Hematopoietic multipotent progenitor cell (in vitro differentiated cells): Measurements from ENCODE around the gene FOXI1. TPM values are rescaled to one million over a fixed set of nuclear protein-coding genes. Genes with fewer than 3 reads are reported as not detected.
A peak's percentile ranks its signal among the peaks of the same experiment; 100 is the strongest.

Source experiments
- DNase-seq, 3 donors: peaks; one replicate each; pipeline ENCODE4 v3.0.0-alpha.2; 2011 to 2015; ENCODE audit warnings: low read depth in 2 of 3, low spot score in 2 of 3
- total RNA-seq: library from RNA; depleted of rRNA; stranded (reverse); fragments of >200 nt; gene quantifications from one replicate; pipeline ENCODE4 v1.2.3, GENCODE V29; 2012

The FOXI1 gene
- total RNA-seq, 1 donor, result not detected

DNA sequence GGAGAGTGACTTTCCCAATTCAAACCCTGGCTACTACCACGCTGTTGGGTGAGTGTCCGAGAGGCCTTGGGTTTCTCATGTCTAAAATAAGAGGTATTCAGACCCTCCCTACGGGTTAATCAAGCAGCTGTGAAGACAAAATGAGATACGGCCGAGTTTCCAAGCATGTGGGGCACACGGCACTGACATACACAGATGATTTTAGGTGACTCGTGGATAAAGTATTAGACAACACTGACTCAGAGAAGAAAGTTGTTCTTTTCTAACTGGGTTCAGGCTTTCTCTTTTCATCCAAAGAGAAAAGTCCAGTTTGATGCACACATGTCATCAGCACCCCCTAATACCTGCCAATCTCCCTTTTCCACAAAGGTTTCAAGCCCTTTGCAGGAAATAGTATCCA lies 15.6 kb downstream of the FOXI1 start:
- no peak for DNase-seq

DNA sequence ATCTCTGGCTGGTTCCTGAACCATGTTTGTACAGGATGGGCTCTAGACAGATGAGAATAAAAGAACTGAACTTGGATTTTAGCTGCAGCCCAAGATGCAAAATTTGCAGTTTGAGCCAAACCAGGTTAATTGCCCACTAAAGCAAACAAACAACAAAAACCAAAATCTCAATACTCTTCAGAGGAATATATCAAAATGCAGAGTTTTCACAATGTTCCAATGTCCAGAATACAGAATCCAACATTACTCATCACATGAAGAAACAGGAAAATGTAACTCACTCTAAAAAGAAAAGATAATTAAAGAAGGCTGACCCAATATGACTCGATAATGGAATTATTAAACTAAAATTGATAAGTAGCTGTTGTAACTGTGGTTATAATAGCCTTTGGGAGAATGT lies 20.4 kb downstream of the FOXI1 start:
- no peak for DNase-seq

DNA sequence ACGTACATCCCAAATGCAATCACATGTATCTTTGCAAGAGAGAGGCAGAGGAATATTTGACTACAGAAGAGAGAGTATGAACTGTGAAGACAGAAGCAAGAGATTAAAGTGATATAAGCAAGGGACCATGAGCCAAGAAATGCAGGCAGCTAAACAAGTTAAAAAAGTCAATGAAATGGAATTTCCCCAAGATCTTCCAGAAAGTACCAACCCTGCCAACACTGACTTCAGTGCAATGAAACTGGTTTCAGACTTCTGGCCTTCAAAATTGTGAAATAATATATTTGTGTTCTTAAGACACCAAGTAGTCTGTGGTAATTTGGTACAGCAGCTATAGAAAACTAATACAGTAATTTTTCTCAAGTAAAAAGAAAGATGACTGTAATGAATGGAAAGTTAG lies 20.9 kb downstream of the FOXI1 start:
- no peak for DNase-seq

DNA sequence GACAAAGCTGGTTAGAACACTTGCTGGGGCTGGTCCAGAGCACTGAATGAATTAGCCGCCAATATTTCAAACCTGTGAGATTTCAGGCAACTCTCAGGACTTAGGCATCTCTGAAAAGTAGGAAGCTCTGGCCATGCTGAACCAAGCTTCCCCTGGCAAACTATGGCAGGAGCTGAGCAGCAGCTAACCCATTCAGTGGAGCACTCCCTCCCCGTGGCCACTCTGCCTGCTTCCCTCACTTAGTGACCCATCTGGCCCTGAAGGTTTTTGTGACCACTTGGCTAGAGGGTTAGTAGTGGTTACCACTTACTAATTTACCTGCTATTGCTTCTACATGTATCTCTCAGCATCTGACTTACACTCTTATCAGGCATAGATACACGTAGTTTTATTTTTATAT lies 25.5 kb downstream of the FOXI1 start:
- DNase-seq, result no peak

DNA sequence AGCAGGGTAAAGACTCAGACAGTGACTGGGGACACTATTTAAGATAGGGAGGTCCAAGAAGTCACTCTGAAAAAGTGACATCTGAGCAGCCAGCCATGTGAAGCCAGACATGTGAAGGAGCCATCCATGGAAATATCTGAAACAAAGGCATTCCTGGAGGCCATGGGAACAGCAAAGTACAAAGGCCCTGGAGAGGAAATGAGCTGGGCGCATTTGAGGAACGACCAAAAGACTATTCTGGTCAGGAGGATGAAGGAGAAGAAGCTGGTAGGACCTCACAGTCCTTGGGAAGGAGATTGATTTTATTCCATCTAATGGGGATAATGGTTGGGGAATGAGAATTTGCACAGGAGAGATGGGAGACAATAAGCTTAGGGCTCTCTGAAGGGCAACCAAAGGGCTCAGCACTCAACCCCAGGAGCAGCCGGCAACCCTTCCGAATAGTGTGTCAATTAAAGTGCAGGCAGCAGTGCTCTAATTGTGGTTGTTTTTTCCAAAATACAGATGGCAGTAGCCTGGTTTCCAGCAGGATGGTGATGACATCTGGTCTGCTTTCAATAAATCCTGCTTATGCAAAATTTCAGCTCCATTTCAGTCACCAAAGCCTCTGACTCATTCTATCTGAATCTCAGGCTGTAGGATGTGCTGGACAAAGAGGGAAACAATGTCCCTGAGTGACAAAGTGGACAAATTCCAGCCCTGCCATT lies 26.7 kb downstream of the FOXI1 start:
- no peak for DNase-seq

DNA sequence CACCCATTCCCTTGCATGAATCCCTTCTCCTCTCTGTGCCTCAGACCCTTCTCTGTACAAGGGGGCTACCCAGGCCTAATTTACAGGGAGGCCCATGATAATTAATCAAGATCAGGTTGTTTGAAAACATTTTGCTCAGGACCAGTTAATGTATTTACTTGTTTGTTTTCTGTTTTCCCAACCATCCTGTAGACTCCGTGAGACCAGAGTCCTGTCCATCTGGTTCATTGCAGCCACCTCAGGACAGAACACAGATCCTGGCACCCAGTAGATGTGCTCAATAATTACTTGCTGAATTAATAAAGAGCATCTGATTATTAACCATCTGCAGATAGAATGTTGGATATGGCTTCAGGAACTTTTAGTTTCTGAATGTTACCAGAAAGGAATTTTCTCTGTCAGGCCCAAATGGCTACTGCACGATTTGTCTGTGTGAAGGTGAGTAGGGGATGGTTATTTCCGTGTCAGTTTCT lies 27.3 kb downstream of the FOXI1 start:
- DNase-seq, result no peak

DNA sequence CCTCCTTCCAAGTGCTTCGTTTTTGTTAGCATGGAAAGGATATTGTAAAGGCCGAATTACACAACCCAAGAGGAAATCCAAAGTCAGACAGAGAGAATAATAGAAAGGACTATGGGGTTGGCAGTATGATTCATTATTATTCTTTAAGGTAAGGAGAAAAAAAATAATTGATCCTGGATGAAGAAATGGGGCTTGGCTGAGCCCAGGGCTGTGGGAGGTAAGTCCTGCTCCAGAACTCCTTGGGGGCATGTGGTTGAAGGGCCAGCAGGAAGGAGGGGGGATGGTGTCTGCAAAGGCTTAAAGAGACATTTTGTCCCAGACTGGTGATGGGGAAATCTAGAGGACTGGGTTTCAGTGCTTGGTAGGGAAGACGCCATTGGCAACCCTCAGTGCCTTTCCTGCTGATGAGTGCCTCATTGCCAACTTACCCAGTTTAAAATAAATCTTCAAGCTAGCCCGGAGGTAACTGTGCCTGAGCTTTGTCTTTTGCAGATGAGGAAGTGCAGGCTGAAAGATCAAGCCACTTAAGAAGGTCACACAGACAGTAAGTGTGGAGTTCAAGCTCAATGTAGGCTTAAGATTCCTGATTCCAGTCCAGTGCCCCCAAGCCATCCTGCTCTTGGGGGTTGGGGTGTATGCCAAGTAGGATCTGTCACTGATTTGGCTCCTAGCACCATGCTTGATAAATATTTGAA lies 30.2 kb downstream of the FOXI1 start:
- no peak for DNase-seq

DNA sequence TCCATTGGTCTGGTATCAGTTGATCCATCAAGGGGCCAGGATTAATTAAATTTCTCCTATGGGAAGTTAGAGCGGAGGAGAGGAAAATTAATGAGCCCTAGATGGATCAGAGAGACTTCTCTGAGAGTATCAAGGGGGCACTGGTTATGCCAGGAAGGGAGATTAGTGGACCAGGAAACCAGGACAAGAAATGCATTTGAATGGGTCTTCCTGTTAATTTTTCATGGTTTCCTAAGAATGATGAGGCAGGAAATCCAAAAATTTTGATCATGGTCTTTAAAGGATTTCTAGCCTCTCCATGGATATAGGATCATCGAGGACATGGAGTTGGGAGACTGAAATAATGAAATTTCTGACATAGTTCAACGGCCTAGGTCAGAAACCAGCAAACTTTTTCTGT lies 30.8 kb downstream of the FOXI1 start:
- DNase-seq, result no peak

DNA sequence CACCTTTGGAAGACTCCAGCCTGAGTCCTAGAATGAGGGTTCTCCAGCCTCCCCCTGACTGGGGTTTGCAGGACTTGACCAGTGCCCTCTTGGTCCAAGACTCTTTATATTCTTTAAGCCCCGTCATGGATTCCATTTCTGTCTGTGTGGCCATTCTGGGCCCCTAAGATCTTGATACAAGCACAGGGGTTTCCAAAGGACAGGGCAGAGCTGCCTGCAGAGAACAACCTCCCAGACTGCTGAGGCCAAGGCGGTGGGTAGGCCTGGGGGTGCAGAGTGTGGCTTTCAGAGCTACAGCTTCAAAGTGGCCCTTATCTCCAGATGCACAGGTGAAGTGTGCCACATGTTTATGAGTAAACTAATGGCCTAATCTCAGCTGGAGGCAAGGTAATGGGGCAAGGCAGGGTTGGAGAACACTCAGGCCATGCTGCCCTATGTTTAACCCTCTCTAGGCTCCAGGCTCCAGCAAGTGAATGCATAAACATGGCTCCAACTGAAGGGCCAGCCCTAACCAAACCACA lies 32.1 kb downstream of the FOXI1 start:
- DNase-seq, result no peak

DNA sequence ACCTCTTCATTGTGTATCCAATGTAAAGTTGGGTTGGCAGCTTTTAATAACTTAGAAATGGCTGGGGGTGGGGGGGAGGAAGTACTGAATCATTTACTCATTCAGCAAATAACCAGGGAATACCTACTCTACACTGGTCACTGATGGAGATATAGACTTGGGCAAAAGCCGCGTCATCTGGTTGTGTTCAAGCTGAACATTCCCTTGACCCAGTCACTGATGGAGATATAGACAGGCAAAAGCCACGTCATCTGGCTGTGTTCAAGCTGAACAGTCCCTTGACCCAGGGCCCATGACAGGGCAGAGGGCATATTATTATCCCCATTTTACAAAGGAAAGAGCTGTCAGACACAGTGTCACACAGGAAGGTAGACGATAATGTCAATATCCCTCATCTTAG lies 32.6 kb downstream of the FOXI1 start:
- no peak for DNase-seq

DNA sequence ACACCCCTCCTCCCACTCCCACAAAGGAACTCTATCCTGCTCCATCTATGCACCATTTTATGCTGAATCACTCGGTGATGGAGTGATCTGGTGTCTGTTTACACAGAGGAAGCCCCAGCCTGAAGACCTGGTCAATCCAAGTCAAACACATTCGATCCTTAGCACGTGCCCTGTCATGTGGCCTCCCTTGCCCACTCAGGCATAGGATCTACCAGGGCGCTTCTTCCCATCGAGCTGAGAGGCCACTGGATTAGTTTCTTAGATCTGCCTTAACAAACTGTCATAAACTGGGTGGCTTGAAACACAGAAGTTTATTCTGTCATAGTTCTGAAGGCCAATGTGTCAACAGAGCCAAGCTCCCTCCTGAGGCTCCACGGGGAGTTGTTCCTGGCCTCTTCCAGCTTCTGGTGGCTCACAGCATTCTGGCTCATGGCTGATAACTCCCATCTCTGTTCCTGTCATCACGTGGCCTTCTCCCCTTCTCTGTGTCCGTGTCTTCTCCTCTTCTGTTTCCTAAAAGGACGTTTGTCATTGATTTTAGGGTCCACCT lies 34.2 kb downstream of the FOXI1 start:
- DNase-seq, result no peak

DNA sequence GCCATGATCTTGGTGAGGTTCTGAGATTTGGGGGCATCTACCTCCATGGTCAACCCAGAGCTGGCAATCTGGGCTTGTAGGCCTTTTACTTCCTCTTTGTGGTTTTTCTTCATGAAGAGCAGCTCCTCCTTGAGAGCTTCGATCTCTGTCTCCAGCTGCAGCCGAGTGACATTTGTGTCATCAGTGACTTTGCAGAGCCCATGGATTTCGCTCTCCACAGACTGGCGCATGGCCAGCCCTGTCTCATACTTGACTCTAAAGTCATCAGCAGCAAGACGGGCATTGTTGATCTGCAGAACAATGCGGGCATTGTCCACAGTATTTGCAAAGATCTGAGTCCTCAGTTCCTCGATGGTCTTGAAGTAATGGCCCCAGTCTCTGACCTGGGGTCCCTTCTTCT lies 35.5 kb downstream of the FOXI1 start:
- DNase-seq, result peak in 2 of 3 donors; percentile 26 to 61

DNA sequence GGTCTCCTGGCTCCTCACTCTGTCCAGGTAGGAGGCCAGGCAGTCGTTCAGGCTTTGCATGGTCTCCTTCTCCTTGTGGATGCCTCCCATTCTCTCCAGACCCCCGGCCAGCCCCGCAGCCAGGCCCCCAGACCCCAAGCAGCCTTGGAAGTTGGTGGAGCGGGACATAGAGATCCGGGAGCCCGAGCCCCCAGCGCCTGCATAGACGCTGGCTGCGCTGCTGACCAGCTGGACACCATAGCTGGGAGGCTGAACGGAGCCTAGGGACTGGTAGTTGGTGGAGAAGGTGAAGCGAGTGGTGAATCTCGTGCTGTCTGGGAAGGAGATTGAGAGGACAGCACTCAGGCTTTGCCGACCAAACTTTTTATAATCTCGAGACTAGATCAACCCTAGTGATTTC lies 35.9 kb downstream of the FOXI1 start:
- no peak for DNase-seq

DNA sequence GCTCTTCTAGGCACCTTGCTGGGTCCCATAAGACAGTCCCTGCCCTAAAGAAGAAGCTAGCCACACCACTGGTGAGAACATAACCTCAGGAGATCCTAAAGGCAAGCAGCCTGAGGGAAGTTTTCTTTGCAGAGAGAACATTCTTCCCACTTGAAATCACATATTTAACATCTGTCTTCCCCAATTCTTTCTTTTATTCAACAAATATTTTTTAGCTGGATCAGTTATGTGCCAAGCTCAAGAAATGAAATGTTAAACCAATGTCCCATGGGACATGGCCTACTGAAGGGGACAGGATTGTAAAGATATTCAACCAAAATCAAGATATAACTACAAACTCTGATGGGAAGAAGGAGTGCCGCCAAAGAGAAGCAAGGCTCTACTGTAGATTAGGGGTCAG lies 36.5 kb downstream of the FOXI1 start:
- no peak for DNase-seq

DNA sequence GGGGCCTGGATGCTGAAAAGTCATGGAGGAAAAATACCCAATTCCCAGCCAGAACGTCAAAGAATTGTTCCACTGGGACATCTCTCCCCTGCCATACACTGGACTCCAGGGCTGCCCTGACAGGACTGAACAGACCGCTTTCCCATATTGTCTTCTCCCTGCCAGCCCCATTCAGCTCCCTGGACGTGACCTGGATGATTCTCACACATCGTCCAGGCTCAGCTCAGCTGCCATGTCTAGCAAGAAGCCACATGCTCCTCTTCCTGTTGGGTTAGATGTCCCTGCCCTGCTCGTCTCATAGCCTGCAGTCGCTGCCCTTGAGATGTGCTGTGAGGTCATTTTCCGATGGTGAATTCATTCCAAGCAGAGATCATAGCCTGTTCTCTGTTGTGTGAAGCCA lies 37.4 kb downstream of the FOXI1 start:
- no peak for DNase-seq

DNA sequence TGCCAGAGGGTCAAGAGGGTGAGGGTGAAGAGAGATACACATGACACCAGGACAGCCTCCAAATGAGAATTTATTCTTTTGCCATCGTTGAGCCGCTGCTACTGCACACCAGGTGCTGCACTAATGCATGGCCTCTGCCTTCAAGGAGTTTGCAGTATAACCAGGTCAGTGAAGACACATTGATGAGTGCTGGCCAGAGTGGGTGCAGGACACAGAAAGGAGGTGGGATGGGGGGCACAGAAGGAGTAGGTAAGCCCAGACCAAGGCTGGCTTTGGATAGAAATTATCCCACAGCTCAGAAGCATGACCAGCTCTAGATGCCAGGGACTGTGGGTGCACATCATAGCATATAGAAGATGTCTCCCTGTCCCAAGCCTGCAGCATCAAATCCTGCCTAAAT lies 38.0 kb downstream of the FOXI1 start:
- DNase-seq, result no peak

DNA sequence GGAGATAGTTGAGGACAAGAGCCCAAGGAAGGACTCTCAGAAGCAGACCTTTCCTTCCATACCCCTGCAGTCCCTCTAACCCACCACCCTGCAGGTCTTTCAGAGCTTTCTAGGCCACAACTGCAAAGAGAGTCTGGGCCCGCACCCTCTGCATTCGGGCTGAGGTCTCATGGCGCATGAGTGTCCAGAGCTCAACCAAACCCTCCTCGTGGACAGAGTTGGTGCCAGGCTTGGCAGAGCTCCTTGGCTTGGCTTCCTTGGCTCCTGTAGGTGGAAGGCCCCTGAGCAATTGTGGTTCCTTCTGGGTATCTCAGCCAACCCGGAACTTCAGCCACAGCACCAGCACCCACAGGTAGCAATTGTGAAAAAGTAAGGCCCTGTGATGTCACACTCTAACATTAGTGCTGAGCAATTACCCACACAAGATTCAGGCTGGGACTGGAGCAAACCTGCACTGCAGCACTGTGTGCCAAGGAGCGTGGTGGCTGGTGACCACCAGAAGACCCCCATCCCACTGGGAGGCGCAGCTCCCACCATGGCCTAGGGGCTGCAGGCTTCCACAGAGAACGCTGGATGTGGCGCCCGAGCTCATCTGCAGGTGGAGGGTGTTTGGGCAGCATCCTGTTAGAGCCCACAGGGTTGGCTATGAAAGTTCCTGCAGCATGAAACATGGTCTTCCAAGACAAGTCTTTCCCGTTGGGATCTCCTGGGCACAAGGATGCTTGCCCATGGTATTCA lies 38.8 kb downstream of the FOXI1 start:
- DNase-seq, result no peak

DNA sequence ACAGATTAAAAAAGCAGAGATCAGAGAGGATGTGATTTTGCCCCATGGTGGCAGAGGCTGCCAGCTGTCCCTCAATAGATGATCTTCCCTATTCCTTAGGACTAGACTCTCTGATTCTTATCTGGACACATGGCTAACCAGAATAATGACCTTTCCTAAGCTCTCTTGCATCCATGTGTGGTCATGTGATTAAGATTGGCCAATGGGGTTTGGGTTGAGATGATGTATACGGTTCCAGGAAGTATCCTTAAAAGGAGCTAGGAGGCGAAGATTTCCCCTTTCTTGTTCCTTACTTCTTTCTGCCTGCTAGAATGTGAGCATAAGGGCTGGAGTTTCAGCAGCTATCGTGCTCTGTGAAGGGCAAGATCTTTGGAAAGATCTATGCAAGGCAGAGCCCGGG lies 39.8 kb downstream of the FOXI1 start:
- DNase-seq, result peak in 1 of 3 donors; percentile 4

DNA sequence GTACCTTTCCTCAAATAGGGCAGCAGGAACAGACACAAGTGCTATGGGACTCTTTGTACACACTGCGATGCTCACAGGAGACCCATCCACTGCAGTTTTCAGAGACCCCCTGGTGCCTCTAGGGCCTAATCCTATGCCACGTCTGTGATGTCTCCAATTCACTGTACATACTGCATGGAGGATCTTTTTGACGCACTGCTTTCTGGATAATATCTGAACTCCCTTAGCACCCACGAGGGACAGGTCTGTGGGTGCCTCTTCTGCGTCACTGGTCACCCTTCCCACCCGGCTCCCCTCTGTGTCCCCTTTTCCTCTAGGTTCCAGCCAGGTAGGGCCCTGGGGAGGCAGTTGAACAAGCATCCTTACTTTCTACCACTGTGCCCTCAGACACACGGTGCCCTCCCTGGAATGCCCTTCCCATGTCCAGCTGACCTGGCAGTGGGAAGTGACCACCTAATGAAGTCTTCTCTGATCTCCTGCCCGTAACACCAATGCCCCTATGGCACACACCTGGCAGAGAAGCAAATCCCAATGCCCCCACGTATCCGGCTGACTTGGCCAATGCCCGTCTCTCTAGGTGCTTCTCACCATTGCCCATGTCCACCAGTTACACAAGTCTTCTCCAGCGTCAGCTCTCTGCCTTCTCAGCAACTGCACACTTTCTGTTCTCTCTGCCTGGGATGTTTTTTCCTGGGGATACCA lies 41.5 kb downstream of the FOXI1 start:
- DNase-seq, result no peak

DNA sequence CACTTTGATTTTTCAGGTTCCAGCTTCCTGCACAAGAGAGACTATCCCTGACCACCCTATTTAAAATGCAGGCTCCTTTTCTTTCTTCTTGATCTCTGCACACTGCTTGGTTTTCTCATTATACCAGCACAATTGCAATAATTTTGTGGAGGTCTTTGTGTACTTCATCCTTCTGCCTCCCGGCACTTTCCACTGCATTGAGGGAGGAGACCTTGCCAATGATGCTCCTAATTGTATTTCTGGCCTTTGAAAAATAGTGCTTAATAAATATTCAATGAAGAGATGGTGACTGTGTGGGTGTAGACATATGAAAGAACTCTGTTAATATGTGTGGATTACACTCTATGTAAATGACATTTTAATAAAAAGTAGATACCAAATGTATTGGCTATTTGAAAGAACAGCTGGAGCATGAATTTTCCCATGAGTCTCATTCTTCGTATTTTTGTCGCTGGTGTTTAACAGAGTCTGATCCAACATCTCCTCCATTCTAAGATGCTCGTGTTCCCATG lies 42.1 kb downstream of the FOXI1 start:
- no peak for DNase-seq
